Tibial nerve (tissue), 4 donors: ENCODE data around the gene HUNK. TPM values are rescaled to one million over a fixed set of nuclear protein-coding genes. Genes with fewer than 3 reads are reported as not detected.
"Not testable (repeated sequence)": the region's sequence is repeated elsewhere in the genome, so short reads cannot be mapped to it uniquely, and the experiment has no call there.

Source experiments
- DNase-seq, 2 donors: peaks; one replicate each; pipeline ENCODE4 v3.0.0-alpha.2; 2019; ENCODE audit warnings: low spot score in 2 of 2
- H3K27ac ChIP-seq, 4 donors: fragments of 200-600 bp; sonication (generic) in 3 of 4; one replicate each; pipeline ENCODE4 v1.5.1; 2017 to 2019; ENCODE audit warnings: mild to moderate bottlenecking in 1 of 4
- H3K27me3 ChIP-seq, 2 donors: fragments of 200-600 bp; sonication (generic) in 1 of 2; one replicate each; pipeline versions ENCODE4 v1.5.1 to v1.6.0; 2017 to 2019
- H3K36me3 ChIP-seq, 3 donors: fragments of 200-600 bp; sonication (generic); one replicate each; pipeline ENCODE4 v1.5.1; 2018 to 2019
- H3K4me1 ChIP-seq, 4 donors: fragments of 200-600 bp; sonication (generic) in 3 of 4; one replicate each; pipeline ENCODE4 v1.5.1; 2017 to 2019
- H3K4me3 ChIP-seq, 4 donors: fragments of 200-600 bp; sonication (generic) in 3 of 4; one replicate each; pipeline ENCODE4 v1.5.1; 2017 to 2019; ENCODE audit warnings: mild to moderate bottlenecking in 1 of 4, moderate library complexity in 1 of 4
- H3K9me3 ChIP-seq, 4 donors: fragments of 200-600 bp; sonication (generic) in 3 of 4; one replicate each; pipeline ENCODE4 v1.5.1; 2017 to 2019
- CTCF ChIP-seq, 5 experiments: fragments of 200-600 bp in 3 of 5; fragments of 450-650 bp in 2 of 5; sonication (generic) in 3 of 5; IDR thresholded peaks; one replicate each; pipeline ENCODE4 v1.5.1; 2016 to 2019; ENCODE audit warnings: antibody characterized with exemption in 5 of 5, mild to moderate bottlenecking in 3 of 5, moderate library complexity in 2 of 5
- EP300 ChIP-seq, 2 donors: sonication (generic); formaldehyde crosslinking; IDR thresholded peaks; one replicate each; pipeline ENCODE4 v1.6.1; 2017; ENCODE audit warnings: antibody characterized with exemption in 2 of 2, mild to moderate bottlenecking in 1 of 2
- POLR2A ChIP-seq, 2 donors: fragments of 450-650 bp; IDR thresholded peaks; one replicate each; pipeline ENCODE4 v1.6.1; 2017; ENCODE audit warnings: antibody characterized with exemption in 2 of 2, mild to moderate bottlenecking in 2 of 2, moderate library complexity in 2 of 2
- WGBS, 2 donors: methylation state at CpG; one replicate each; pipeline ENCODE4 v1.1.5; 2018; 5-methylcytosine and 5-hydroxymethylcytosine counted together
- total RNA-seq, 4 donors: library from RNA; depleted of rRNA; stranded (reverse); fragments of >200 nt; gene quantifications; one replicate each; pipeline ENCODE4 v1.1.0, GENCODE V29; 2016

Gene HUNK
- total RNA-seq, 4 donors from 2014 or later = 0.20 to 0.30 (median 0.21) TPM; not detected in 1

- WGBS, 2 donors = 75 to 76% methylated on average over 7 of the region's 7 CpGs
- TF ChIP-seq CTCF (IDR thresholded peaks at IDR 0.05) (no peak), EP300 (IDR thresholded peaks at IDR 0.05) (no peak), POLR2A (IDR thresholded peaks at IDR 0.05) (no peak)
- Histone ChIP-seq H3K9me3 (no peaks in the 10 kb centered on the region), H3K27me3 (no peaks in the 10 kb centered on the region), H3K4me1 (no peaks in the 10 kb centered on the region), H3K4me3 (no peak overlapping the region), H3K27ac (no peak overlapping the region), H3K36me3 (no peaks in the 10 kb centered on the region)
- DNase-seq = no peak
These were observed 15.7 kb upstream of the HUNK start for GRCh38 chr21:31857096-31857495.

DNA sequence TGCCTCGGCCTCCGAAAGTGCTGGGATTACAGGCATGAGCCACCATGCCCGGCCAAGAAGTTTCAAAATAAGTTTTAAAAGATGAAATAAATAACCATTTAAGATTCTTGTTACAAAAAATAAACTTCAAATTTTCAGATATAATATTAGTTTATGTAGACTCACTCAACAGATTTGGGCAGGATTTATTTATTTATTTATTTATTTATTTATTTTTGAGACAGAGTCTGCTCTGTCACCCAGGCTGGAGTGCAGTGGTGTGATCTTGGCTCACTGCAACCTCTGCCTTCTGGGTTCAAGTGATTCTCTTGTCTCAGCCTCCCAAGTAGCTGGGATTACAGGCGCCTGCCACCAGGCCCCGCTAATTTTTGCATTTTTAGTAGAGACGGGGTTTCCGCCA lies 15.2 kb upstream of the HUNK start:
- H3K9me3 ChIP-seq, H3K4me1 ChIP-seq, H3K27me3 ChIP-seq, H3K27ac ChIP-seq, H3K36me3 ChIP-seq, H3K4me3 ChIP-seq, DNase-seq: not testable (repeated sequence)
- 84 to 87% methylated on average over 7 of the region's 7 CpGs for WGBS, 2 donors

GRCh38 chr21:31860851-31861250 lies 12.0 kb upstream of the HUNK start:
- Histone ChIP-seq H3K27me3 (no peaks in the 10 kb centered on the region), H3K27ac (no peak overlapping the region), H3K36me3 (no peaks in the 10 kb centered on the region), H3K4me3 (no peak overlapping the region), H3K9me3 (no peaks in the 10 kb centered on the region), H3K4me1 (peaks cover 0 to 4% (median 0%) of the 10 kb centered on the region in 4 donors)
- DNase-seq = no peak
- 94 to 98% methylated on average over 3 of the region's 3 CpGs for WGBS, 2 donors
- TF ChIP-seq CTCF (IDR thresholded peaks at IDR 0.05) (no peak), EP300 (IDR thresholded peaks at IDR 0.05) (no peak), POLR2A (IDR thresholded peaks at IDR 0.05) (no peak)

GRCh38 chr21:31862078-31862477 lies 10.7 kb upstream of the HUNK start:
- Histone ChIP-seq H3K4me3 (no peak overlapping the region), H3K27ac (no peak overlapping the region), H3K9me3 (no peaks in the 10 kb centered on the region), H3K27me3 (no peaks in the 10 kb centered on the region), H3K36me3 (no peaks in the 10 kb centered on the region), H3K4me1 (peaks cover 0 to 10% (median 0%) of the 10 kb centered on the region in 4 donors)
- WGBS, 2 donors = 81 to 87% methylated on average over 7 of the region's 7 CpGs
- DNase-seq = no peak
- no peak for TF ChIP-seq POLR2A (IDR thresholded peaks at IDR 0.05)
- TF ChIP-seq CTCF (IDR thresholded peaks at IDR 0.05) = no peak
- TF ChIP-seq EP300 (IDR thresholded peaks at IDR 0.05) = no peak

DNA sequence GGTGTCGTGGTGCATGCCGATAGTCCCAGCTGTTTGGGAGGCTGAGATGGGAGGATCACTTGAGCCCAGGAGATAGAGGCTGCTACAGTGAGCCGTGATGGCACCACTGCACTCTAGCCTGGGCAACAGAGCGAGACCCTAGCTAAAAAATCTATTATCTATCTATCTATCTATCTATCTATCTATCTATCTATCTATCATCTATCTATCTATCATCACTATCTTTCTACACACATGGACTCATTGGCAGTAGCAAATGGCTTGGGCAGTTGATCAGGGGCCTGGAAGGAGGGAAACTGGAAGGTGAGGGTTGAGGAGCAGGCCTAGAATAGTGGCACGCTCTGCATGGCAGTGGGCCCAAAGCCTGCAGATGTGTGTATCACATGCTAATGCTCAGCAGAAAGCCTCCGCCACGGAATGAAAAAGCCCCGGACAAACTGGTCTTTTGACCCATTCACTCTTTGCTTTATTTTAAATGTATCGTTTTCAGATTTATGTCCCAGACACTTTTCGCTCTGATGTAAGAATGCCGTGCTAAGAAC lies 7.3 kb upstream of the HUNK start:
- 86 to 89% methylated on average over 11 of the region's 11 CpGs for WGBS, 2 donors
- no peaks in the 10 kb centered on the region for H3K27me3 ChIP-seq
- no peaks in the 10 kb centered on the region for H3K36me3 ChIP-seq
- H3K27ac ChIP-seq = no peak overlapping the region
- no peaks in the 10 kb centered on the region for H3K9me3 ChIP-seq
- no peak for DNase-seq
- H3K4me3 ChIP-seq = no peak overlapping the region
- TF ChIP-seq EP300 (IDR thresholded peaks at IDR 0.05) (no peak), POLR2A (IDR thresholded peaks at IDR 0.05) (no peak), CTCF (IDR thresholded peaks at IDR 0.05) (no peak)
- peaks cover 0 to 10% (median 0%) of the 10 kb centered on the region in 4 donors for H3K4me1 ChIP-seq

- TF ChIP-seq EP300 (IDR thresholded peaks at IDR 0.05) = no peak
- peak; percentile 74 to 87 (median 78) for TF ChIP-seq CTCF (IDR thresholded peaks at IDR 0.05)
These were observed 6.7 kb upstream of the HUNK start for GRCh38 chr21:31866077-31866511.

More at GRCh38 chr21:31866077-31866511, 6.7 kb upstream of the HUNK start:
- no peaks in the 10 kb centered on the region for H3K36me3 ChIP-seq
- no peaks in the 10 kb centered on the region for H3K27me3 ChIP-seq
- H3K9me3 ChIP-seq = no peaks in the 10 kb centered on the region
- peak; percentile 72 to 81 for DNase-seq
- no peak overlapping the region for H3K27ac ChIP-seq
- H3K4me1 ChIP-seq = peaks cover 0 to 10% (median 0%) of the 10 kb centered on the region in 4 donors
- WGBS, 2 donors = 17% methylated on average over 15 of the region's 15 CpGs
- H3K4me3 ChIP-seq = no peak overlapping the region
